ENCODE data around the gene GBE1.

GBE1 gene

GRCh38 chr3:81521855-81522254, 239.6 kb downstream of the GBE1 start:
- Histone ChIP-seq H3K36me3 (ENCODE audit: control insufficient read depth in 1 of 2, insufficient read depth in 2 of 2, low read depth in 1 of 2, low read length in 2 of 2) (peaks cover 0 to 65% of the 10 kb centered on the region in 2 experiments), H2BK15ac (ENCODE audit: low read depth, poor library complexity, severe bottlenecking) (no peak overlapping the region), H3K4me2 (ENCODE audit: low read length, poor library complexity, severe bottlenecking) (no peak overlapping the region), H3K4me1 (ENCODE audit: control insufficient read depth, insufficient read depth, low read depth, low read length) (no peaks in the 10 kb centered on the region), H4K8ac (ENCODE audit: low read length) (no peak overlapping the region), H3K27me3 (ENCODE audit: control insufficient read depth in 1 of 2, insufficient read depth in 1 of 2, low read length in 2 of 2) (no peaks in the 10 kb centered on the region), H2AFZ (ENCODE audit: low read depth, low read length) (no peak overlapping the region), H3K4ac (ENCODE audit: low read depth in 1 of 2, low read length in 2 of 2) (no peak overlapping the region), H3K4me3 (ENCODE audit: insufficient read depth in 1 of 2, low read depth in 1 of 2, low read length in 2 of 2) (no peak overlapping the region), H2BK120ac (ENCODE audit: low read depth, low read length) (no peak overlapping the region), H2BK5ac (ENCODE audit: low read depth, low read length, poor library complexity, severe bottlenecking) (no peak overlapping the region), H3K18ac (ENCODE audit: low read depth in 1 of 2, low read length in 2 of 2) (no peak overlapping the region), H3K9ac (ENCODE audit: low read length) (no peak overlapping the region), H3K9me3 (ENCODE audit: control insufficient read depth, low read length) (no peaks in the 10 kb centered on the region), H3K23ac (ENCODE audit: low read length in 2 of 2) (no peak overlapping the region), H3K14ac (ENCODE audit: low read length in 2 of 2) (no peak overlapping the region), H2BK12ac (ENCODE audit: low read length in 2 of 2) (no peak overlapping the region), H2AK5ac (ENCODE audit: low read length, severe bottlenecking) (no peak overlapping the region), H3K79me1 (replicated peaks; ENCODE audit: low read length, poor library complexity, severe bottlenecking) (no peaks in the 10 kb centered on the region), H4K91ac (ENCODE audit: low read length) (no peak overlapping the region), H3K27ac (ENCODE audit: low read length, poor library complexity, severe bottlenecking) (no peak overlapping the region)
- 86% methylated on average over 2 of the region's 2 CpGs for WGBS
- no peak for DNase-seq

- Histone ChIP-seq H3K4ac (ENCODE audit: low read depth in 1 of 2, low read length in 2 of 2) (no peak overlapping the region), H3K14ac (ENCODE audit: low read length in 2 of 2) (no peak overlapping the region), H3K18ac (ENCODE audit: low read depth in 1 of 2, low read length in 2 of 2) (no peak overlapping the region), H3K36me3 (ENCODE audit: control insufficient read depth in 1 of 2, insufficient read depth in 2 of 2, low read depth in 1 of 2, low read length in 2 of 2) (peaks cover 0 to 82% of the 10 kb centered on the region in 2 experiments), H3K9ac (ENCODE audit: low read length) (no peak overlapping the region), H4K8ac (ENCODE audit: low read length) (no peak overlapping the region), H4K91ac (ENCODE audit: low read length) (no peak overlapping the region), H3K4me3 (ENCODE audit: insufficient read depth in 1 of 2, low read depth in 1 of 2, low read length in 2 of 2) (no peak overlapping the region), H3K9me3 (ENCODE audit: control insufficient read depth, low read length) (no peaks in the 10 kb centered on the region), H3K23ac (ENCODE audit: low read length in 2 of 2) (no peak overlapping the region), H2BK15ac (ENCODE audit: low read depth, poor library complexity, severe bottlenecking) (no peak overlapping the region), H3K27ac (ENCODE audit: low read length, poor library complexity, severe bottlenecking) (no peak overlapping the region), H2BK12ac (ENCODE audit: low read length in 2 of 2) (no peak overlapping the region), H2BK5ac (ENCODE audit: low read depth, low read length, poor library complexity, severe bottlenecking) (no peak overlapping the region), H3K79me1 (replicated peaks; ENCODE audit: low read length, poor library complexity, severe bottlenecking) (no peaks in the 10 kb centered on the region), H2AK5ac (ENCODE audit: low read length, severe bottlenecking) (no peak overlapping the region), H2AFZ (ENCODE audit: low read depth, low read length) (no peak overlapping the region), H2BK120ac (ENCODE audit: low read depth, low read length) (no peak overlapping the region), H3K27me3 (ENCODE audit: control insufficient read depth in 1 of 2, insufficient read depth in 1 of 2, low read length in 2 of 2) (no peaks in the 10 kb centered on the region), H3K4me2 (ENCODE audit: low read length, poor library complexity, severe bottlenecking) (no peak overlapping the region), H3K4me1 (ENCODE audit: control insufficient read depth, insufficient read depth, low read depth, low read length) (no peaks in the 10 kb centered on the region)
- peak; percentile 7 for DNase-seq
Observed at GRCh38 chr3:81518945-81519344, 242.5 kb downstream of the GBE1 start.

GRCh38 chr3:81516042-81516441, 245.4 kb downstream of the GBE1 start:
- Histone ChIP-seq H3K27ac (ENCODE audit: low read length, poor library complexity, severe bottlenecking) (no peak overlapping the region), H3K27me3 (ENCODE audit: control insufficient read depth in 1 of 2, insufficient read depth in 1 of 2, low read length in 2 of 2) (no peaks in the 10 kb centered on the region), H3K14ac (ENCODE audit: low read length in 2 of 2) (no peak overlapping the region), H2AFZ (ENCODE audit: low read depth, low read length) (no peak overlapping the region), H3K9me3 (ENCODE audit: control insufficient read depth, low read length) (no peaks in the 10 kb centered on the region), H2BK5ac (ENCODE audit: low read depth, low read length, poor library complexity, severe bottlenecking) (no peak overlapping the region), H2AK5ac (ENCODE audit: low read length, severe bottlenecking) (no peak overlapping the region), H2BK15ac (ENCODE audit: low read depth, poor library complexity, severe bottlenecking) (no peak overlapping the region), H4K8ac (ENCODE audit: low read length) (no peak overlapping the region), H3K18ac (ENCODE audit: low read depth in 1 of 2, low read length in 2 of 2) (no peak overlapping the region), H3K36me3 (ENCODE audit: control insufficient read depth in 1 of 2, insufficient read depth in 2 of 2, low read depth in 1 of 2, low read length in 2 of 2) (peaks cover 0 to 81% of the 10 kb centered on the region in 2 experiments), H3K4me2 (ENCODE audit: low read length, poor library complexity, severe bottlenecking) (no peak overlapping the region), H3K23ac (ENCODE audit: low read length in 2 of 2) (no peak overlapping the region), H3K4me3 (ENCODE audit: insufficient read depth in 1 of 2, low read depth in 1 of 2, low read length in 2 of 2) (no peak overlapping the region), H3K79me1 (replicated peaks; ENCODE audit: low read length, poor library complexity, severe bottlenecking) (no peaks in the 10 kb centered on the region), H4K91ac (ENCODE audit: low read length) (no peak overlapping the region), H3K9ac (ENCODE audit: low read length) (no peak overlapping the region), H3K4ac (ENCODE audit: low read depth in 1 of 2, low read length in 2 of 2) (no peak overlapping the region), H2BK12ac (ENCODE audit: low read length in 2 of 2) (no peak overlapping the region), H2BK120ac (ENCODE audit: low read depth, low read length) (no peak overlapping the region), H3K4me1 (ENCODE audit: control insufficient read depth, insufficient read depth, low read depth, low read length) (no peaks in the 10 kb centered on the region)
- no peak for DNase-seq
- WGBS, result 97% methylated on average over 1 of the region's 1 CpG

GRCh38 chr3:81513591-81513990, 247.9 kb downstream of the GBE1 start:
- Histone ChIP-seq H3K27ac (ENCODE audit: low read length, poor library complexity, severe bottlenecking) (no peak overlapping the region), H3K9ac (ENCODE audit: low read length) (no peak overlapping the region), H3K18ac (ENCODE audit: low read depth in 1 of 2, low read length in 2 of 2) (no peak overlapping the region), H3K23ac (ENCODE audit: low read length in 2 of 2) (no peak overlapping the region), H3K4me2 (ENCODE audit: low read length, poor library complexity, severe bottlenecking) (no peak overlapping the region), H3K4ac (ENCODE audit: low read depth in 1 of 2, low read length in 2 of 2) (no peak overlapping the region), H3K4me1 (ENCODE audit: control insufficient read depth, insufficient read depth, low read depth, low read length) (no peaks in the 10 kb centered on the region), H3K27me3 (ENCODE audit: control insufficient read depth in 1 of 2, insufficient read depth in 1 of 2, low read length in 2 of 2) (no peaks in the 10 kb centered on the region), H3K9me3 (ENCODE audit: control insufficient read depth, low read length) (no peaks in the 10 kb centered on the region), H4K8ac (ENCODE audit: low read length) (no peak overlapping the region), H3K79me1 (replicated peaks; ENCODE audit: low read length, poor library complexity, severe bottlenecking) (no peaks in the 10 kb centered on the region), H3K14ac (ENCODE audit: low read length in 2 of 2) (no peak overlapping the region), H2BK12ac (ENCODE audit: low read length in 2 of 2) (no peak overlapping the region), H2BK120ac (ENCODE audit: low read depth, low read length) (no peak overlapping the region), H2AK5ac (ENCODE audit: low read length, severe bottlenecking) (no peak overlapping the region), H3K4me3 (ENCODE audit: insufficient read depth in 1 of 2, low read depth in 1 of 2, low read length in 2 of 2) (no peak overlapping the region), H3K36me3 (ENCODE audit: control insufficient read depth in 1 of 2, insufficient read depth in 2 of 2, low read depth in 1 of 2, low read length in 2 of 2) (peaks cover 0 to 72% of the 10 kb centered on the region in 2 experiments), H2AFZ (ENCODE audit: low read depth, low read length) (no peak overlapping the region), H2BK5ac (ENCODE audit: low read depth, low read length, poor library complexity, severe bottlenecking) (no peak overlapping the region), H2BK15ac (ENCODE audit: low read depth, poor library complexity, severe bottlenecking) (no peak overlapping the region), H4K91ac (ENCODE audit: low read length) (no peak overlapping the region)
- no peak for DNase-seq
- WGBS, result no CpG with 5 or more reads among the region's 2 CpGs

All from mesenchymal stem cell (in vitro differentiated cells and primary cell).